ENCODE results near the gene KCTD17.

The KCTD17 gene

GRCh38 chr22:37051391-37052385 lies at the start of gene KCTD17:
TSS of gene KCTD17 (plus strand) at chr22:37051742. CDS start at chr22:37051761, 19 bp downstream.
- peak; percentile 79 for DNase-seq

GRCh38 chr22:37001826-37002225 lies 49.7 kb upstream of the KCTD17 start:
- no peak for DNase-seq

GRCh38 chr22:37002633-37003032 lies 48.9 kb upstream of the KCTD17 start:
- no peak for DNase-seq

DNA sequence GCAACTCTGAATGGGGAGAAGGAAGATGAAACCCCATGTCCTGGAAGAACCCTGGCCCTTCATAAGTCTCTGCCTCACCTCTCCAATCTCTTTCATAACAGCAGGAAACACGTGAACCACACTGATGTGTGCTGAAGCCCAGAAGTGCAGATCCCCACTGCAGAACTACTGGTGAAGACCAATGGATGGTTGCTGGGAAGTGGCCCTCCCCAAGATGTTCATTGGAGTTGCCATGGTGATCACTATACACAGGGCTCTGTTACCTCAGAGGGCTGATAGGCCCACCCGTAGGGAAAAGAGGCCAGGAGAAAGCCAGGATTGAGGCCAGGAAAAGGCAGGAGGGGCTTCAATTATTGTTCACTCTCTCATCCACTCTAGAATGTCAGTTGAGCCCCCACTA lies 43.9 kb upstream of the KCTD17 start:
- DNase-seq = no peak

DNA sequence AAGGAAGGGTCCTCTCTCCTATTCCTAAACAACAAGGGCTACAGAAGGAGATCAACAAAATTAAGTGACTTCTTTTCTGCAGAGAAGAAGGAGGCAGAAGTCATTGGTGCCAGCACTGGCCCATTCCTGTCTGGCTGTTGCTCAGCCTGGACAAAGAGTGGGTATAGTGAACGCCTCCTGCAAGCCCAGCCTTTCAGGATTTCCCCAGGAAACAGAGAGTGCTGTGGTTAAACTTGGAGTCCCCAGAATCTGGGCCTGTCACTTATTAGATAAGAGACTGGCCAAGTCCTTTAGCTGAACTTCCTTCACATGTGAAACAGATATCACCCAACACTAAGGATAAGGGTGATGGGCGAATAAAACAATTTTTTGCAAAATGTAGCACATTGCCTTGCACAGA lies 43.2 kb upstream of the KCTD17 start:
- DNase-seq = no peak

GRCh38 chr22:37009490-37009889 lies 42.1 kb upstream of the KCTD17 start:
- DNase-seq = no peak

DNA sequence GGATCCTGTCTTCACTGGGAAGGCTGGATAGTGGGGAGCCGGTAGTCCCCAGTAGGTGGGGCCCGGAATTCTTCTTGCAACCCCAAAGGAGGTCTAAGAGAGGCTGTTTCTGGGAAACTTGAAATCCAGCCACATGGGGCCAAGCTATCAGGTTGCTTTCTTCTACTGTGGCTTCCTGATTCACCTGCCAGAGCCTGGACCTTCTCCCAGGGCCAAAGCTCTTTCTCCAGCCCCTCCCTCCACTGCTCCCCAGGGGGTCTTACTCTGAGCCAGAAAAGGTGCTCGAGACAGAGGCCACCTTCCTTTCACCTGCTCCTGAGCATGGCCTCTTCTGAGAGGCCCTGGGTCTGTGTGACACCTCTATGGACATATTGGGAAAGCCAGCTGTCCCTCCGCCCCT lies 41.4 kb upstream of the KCTD17 start:
- no peak for DNase-seq

DNA sequence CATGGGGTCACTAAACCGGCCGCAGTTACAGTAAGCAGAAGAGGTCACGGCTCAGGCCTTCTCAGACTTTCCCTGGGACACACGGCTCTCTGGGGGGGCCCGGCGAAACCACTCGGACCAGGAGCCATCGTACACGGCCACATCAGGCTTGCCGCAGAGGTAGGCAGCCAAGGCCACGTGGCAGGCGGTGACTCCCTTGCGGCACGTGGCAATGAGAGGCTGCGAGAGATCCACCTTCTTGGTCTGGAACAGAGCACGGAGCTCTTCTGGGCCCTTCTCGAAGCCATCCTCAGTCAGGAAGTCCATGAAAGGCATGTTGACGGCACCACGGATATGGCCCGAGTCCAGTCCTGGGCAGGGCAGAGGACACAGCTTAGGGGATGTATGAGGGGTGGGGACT lies 40.6 kb upstream of the KCTD17 start:
- no peak for DNase-seq

GRCh38 chr22:37011472-37011871 lies 40.1 kb upstream of the KCTD17 start:
- no peak for DNase-seq

GRCh38 chr22:37012262-37012904 lies 39.2 kb upstream of the KCTD17 start:
- DNase-seq = no peak

- DNase-seq = no peak
Observed at GRCh38 chr22:37012956-37013355, 38.6 kb upstream of the KCTD17 start.

DNA sequence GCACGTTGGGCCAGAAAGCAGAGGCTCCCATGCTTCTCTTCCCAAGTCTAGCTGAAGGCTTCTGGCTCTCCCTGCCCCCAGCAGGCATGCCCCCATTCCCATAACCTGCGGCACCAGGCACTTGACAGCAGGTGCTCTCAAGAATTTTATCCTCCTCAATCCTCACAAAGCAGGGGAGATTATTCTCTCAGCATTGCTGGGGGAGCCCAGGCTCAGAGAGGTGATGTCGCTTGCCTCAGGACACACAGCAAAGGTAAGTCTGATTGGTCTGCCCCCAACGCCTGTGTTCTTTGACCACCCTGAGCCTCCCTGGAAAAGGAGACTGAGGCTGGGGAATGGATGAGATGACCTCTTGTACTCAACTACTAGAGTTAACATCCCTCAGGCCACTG lies 37.1 kb upstream of the KCTD17 start:
- DNase-seq = no peak

DNA sequence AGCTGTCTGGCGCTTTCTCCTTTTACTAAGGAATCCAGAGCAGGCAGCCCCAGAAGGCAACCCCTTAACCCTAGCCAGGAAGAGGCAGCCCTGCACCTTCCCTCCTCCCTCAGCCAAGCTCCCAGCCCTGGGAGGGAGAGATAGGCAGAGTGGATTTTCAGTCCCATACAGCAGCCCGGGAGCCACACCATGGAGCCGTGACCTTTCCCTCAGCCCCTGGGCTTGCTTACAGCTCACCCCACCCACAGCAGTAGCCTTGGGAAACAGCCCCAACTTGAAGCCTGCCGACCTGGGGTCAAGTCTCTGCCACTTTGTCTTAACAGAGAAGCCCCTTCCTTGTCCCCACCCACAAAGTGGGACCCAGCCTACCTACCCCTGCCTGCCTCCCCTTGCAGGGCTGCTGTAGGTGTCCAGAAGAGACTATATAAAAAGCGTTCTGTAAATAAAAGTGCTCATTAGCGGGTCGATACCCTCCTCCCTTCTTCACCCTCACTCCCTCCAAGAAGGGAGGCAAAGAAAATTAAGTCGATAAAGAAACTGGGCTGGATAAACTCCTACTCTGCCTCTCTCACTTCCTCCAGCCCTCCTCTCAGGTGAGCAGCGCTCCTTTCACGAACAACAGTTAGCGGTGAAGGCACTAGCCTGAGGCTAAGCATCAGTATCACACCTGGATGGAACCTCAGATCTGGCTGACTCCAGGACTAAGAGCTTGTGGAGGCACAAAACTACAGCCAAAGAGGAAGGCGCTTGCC lies 36.5 kb upstream of the KCTD17 start:
- no peak for DNase-seq

GRCh38 chr22:37015587-37015878 lies 36.0 kb upstream of the KCTD17 start:
- no peak for DNase-seq

DNA sequence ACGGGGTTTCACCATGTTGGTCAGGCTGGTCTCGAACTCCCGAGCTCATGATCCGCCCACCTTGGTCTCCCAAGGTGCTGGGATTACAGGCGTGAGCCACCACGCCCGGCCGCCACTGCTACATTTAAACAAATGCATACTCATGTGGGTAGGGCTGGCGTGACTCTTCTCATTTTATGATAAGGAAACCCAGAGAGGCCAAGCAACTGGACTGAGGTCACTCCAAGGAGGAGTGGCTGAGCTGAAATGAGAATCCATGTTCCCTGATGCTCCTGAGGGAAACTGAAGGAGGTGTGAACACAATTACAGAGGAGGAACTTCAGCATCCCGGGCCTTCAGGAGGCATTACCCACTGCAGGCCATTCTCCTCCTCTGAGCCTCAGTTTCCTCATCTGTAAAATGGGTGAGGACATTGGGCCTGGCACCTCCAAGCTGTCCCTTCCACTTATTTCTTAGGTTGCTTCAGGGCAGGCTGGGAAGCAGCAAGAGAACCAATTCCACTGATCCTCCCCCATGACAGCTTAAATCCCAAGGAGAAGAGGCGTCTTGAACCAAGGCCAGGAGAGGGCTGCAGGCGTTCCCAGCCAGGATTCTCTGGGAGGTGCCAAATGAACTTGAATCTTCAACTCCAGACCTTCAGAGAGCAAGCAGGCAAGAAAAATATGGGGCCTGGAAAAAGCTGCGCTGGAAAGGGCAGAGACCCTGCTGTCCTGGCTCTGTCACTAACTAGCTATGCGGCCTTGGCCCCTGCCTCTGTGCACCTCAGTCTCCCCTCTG lies 35.2 kb upstream of the KCTD17 start:
- no peak for DNase-seq

GRCh38 chr22:37017356-37017755 lies 34.2 kb upstream of the KCTD17 start:
- no peak for DNase-seq

DNA sequence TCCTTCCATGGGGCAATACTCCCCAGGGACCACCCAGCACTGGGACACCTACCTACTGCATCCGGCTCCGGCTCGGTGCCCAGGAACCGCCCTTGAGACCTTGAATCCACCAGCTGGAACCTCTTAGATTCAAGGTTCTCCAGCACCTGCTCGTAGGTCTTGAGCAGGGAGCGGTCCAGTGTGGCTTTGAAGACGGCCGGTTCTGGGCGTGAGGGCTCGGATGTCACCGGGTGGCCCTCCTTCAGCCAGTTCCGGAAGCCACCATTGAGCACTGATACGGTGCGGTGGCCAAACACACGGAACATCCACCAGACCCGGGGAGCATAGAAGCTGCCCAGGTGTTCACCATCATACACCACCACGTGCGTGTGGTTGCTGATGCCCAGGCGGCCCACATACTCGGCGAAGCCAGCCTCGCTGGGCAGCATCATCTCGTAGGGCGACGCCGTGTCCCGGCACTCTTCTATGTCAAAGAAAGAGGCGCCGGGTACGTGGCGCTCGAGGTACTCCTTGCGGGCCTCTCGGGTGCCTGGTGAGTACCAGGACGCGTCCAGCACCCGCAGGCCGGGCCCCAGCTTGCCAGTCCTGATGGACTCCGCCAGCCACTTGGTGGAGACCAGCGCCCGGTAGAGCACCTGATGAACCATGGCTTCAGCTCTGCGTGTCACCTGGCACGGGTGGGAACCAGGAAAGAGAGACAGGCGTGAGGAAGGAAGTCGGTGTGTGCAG lies 33.3 kb upstream of the KCTD17 start:
- no peak for DNase-seq

GRCh38 chr22:37018815-37019308 lies 32.7 kb upstream of the KCTD17 start:
- DNase-seq = no peak

- DNase-seq = peak; percentile 27
Observed at GRCh38 chr22:37019309-37020191, 32.0 kb upstream of the KCTD17 start, which contains the start of the genes MPST and TST. TSS of gene MPST (plus strand) at chr22:37019742. CDS start at chr22:37019837, 95 bp downstream. TSS of gene TST (minus strand) at chr22:37019447. CDS start at chr22:37018732, 715 bp downstream.

GRCh38 chr22:37020192-37020479 lies 31.4 kb upstream of the KCTD17 start:
- no peak for DNase-seq

DNA sequence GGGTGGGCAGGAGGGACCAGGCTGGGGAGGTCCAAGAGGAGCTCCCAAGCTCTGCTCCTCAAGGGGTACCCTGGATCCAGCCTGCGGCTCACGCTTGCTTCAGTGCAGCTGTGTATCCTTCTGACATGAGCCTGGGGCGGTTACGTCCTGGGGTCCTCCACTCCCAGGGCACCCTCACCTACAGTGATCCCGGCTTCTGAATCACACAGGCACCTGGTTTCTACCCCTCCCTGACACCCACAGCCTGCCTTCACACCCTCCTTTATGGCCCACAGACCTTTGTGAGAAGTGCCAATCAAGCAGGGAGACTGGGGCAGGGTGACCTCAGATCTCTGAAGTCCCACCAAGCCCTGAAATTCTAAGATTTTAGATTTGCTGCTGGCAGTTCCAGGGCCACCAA lies 30.5 kb upstream of the KCTD17 start:
- no peak for DNase-seq
